ENCODE data around the gene CBR3.
"Not testable (repeated sequence)": the region's sequence is repeated elsewhere in the genome, so short reads cannot be mapped to it uniquely, and the experiment has no call there.

CBR3 gene

DNA sequence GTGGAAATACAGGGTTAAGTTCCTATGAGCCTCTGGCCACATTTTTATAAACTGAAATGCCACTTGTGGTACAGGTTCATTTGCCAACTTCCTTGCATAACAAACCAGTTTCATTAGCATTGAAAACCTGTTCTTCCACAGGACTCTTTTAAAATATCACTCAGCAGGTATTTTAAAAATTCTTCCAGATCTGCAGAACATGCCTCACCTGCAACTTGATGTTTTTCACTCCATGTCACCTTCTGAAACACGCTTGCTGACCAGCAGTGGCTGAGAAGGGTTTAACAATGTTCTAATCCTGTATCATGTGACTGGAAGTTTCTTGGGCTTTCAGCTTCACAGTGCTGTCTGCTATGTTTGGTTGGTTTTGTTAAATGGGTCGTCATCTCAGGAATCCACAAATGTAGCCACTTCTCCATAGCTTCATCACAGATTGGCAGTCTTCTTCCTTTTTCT, 17.6 kb upstream of the CBR3 start:
- ATAC-seq (no peak), DNase-seq (no peak)

DNA sequence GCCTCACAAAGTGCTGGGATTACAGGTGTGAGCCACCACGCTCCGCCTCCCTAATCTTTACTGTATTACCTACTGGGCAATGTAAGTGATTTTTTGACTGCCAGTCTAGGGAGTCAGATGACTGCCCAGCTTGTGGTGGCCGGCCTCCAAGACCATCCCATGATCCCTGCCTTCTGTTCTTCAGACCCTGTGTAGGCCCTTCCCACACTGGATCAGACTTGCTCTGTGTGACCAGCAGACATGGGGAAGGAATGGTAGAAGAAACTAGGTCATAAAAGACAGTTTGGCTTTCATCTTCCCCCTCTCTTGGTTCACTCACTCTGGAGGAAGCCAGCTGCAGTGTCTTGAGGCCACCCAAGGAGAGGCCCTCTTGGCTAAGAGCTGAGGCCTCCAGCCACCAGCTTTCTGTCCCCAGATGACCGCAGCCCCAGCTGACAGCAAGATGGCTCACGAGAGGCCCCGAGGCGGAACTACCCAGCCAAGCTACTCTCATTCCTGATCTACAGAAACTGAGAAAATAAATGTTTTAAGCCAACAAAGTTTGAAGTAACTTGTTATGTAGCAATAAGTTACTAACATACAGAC, 14.5 kb upstream of the CBR3 start:
- DNase-seq = no peak
- no peak for ATAC-seq

DNA sequence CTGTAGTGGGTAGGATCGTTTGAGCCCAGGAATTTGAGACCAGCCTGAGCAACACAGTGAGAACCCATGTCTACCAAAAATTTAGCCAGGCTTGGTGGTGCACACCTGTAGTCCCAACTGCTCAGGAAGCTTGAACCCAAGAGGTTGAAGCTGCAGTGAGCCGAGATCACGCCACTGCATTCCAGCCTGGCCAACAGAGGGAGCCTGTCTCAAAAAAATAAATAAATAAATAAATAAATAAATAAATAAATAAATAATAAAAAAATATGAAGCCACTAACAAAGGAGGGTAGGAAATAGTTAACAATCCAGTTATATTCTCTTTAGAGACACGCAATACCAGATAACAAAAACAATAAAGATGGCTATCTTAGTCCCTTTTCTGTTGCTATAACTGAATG, 11.9 kb upstream of the CBR3 start:
- no peak for ATAC-seq
- DNase-seq = no peak

DNA sequence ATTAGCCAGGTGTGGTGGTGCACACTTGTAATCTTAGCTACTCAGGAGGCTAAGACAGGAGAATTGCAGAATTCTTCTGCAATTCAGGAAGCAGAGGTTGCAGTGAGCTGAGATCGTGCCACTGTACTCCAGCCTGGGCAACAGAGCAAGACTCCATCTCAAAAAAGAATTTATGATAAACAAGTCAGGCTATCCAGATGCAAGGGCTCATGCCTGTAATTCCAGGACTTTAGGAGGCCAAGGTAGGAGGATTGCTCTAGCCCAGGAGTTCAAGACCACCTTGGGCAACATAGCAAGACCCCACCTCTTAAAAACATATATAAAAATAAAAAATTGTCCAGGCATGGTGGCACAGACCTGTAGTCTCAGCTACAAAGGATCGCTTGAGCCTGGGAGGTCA, 10.5 kb upstream of the CBR3 start:
- DNase-seq (no peak), ATAC-seq (no peak)

DNA sequence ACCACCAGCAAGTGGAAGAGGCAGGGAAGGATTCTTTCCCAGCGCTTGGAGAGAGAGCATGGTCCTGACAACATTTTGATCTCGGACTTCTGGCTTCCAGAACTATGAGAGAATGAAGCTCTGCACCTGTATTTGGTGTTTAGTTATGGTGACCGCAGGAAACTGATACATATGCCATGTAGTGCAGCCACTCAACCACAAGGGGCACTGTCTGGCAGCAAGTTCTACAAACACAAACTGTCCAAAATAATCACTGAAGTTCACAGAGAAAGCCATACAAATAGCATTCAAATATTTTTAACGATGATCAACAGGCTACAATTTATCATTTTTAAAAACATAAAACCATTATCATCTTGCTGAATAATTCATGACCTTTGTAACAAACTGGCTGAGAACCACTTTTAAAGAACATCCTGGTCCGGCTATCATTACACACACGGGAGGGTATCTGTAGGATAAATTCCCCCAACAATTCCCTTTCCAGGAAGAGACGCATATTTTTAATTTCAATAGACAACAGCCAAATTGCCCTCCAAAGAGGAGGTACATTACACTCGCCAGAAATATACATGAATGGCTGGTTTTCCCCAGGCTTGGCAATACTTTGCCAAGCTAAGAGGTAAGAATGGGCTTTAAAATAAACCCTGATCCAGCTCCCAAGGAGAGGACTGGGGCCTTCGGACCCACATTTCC, 9.2 kb upstream of the CBR3 start:
- DNase-seq (peak; percentile 64), ATAC-seq (no peak)

DNA sequence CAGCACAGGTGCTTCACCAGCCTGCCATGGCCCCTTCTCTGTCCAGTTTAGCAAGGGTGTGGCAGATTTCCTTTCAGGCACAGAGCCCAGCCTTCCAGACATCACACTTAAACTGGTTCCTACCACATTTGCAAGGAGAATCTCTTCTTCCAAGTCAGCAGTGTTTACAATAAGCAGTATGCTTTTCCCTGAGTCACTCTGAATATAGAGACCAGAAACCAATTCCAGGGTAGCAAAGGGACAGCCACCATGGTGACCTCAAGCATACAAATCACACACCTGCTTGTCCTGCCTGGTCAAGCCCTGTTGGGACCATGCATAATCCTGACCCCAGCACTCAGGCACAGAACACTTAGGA, 8.7 kb upstream of the CBR3 start:
- DNase-seq = no peak
- ATAC-seq = no peak

DNA sequence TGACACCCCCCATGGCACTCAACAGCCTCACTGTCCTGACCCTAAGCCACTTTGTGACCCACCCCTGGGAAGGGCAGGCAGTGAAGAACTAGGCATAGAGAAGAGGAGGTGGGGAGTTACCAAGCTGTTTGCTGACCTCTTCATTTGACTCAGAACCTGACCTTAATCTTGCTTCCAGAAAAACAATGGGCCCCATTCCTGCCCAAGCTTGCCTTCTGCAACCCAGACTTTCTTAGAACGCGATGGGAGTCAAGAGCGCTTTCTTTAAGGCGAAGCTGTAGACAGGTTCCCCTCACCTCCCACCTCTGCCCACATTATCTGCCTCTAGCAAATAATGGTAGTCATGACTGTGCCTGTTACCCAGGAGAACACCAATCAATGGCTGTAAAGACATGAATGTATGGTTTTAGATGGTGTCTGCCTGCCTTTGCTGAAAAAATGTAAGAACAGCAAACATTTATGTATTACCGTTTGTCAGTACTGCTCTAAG, 8.2 kb upstream of the CBR3 start:
- ATAC-seq = no peak
- DNase-seq = no peak

DNA sequence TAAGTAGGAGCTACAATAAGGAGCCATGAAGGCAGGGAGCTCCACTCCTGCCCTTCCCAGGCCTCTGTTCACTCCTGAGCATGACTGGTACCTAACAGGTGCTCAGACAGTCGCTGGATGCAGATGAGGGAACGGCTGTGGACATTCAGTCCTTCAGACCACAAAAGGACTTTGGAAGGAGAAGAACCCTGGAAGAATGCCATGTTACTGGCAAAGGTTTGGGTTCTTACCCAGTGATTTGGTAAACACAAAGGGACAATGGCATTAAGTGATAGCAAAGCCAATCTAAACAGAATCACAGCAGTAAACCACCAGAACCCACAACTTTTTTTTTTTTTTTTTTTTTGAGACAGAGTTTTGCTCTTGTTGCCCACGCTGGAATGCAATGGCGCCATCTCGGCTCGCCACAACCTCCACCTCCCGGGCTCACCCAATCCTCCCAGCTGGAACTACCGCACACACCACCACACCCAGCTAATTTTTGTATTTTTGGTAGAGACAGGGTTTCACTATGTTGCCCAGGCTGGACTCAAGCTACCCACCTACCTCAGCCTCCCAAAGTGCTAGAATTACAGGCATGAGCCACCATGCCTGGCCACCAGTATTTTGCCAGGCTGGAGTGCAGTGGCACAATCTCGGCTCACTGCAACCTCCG, 7.5 kb upstream of the CBR3 start:
- ATAC-seq = no peak
- DNase-seq = no peak

DNA sequence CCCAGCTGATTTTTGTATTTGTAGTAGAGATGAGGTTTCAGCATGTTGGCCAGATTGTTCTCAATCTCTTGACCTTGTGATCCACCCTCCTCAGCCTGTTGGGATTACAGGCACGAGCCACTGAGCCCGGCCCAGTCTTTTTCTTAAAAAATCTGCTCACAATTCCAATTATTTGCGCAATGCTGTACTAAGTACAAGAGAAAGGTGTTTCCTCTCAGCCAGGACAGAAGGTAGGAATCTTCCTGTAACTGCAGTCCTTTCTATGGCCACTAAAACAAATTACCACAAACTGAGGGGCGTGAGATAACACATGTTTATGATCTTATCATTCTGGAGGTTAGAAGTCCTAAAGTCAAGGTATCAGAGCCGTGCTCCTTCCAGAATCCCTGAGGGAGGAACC, 6.9 kb upstream of the CBR3 start:
- ATAC-seq (no peak), DNase-seq (no peak)

DNA sequence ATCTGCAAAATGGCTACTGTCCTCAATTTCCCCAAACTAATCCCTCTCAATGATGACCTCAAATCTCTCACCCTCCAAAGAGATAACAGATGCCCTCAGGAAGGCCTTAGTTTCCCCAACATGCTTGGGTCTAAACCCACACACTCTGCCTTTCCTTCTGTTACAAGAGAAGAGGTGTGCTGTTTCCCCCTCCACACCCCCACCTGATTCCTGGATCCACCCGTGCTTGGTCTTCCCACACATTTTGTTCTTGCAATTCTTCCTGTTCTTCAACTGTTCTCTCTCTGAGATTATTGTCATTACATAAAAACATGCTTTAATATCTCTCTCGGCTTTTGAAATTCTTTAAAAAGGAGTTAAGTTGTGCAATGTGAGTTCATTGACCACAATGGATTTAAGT, 5.7 kb upstream of the CBR3 start:
- ATAC-seq (no peak), DNase-seq (no peak)

DNA sequence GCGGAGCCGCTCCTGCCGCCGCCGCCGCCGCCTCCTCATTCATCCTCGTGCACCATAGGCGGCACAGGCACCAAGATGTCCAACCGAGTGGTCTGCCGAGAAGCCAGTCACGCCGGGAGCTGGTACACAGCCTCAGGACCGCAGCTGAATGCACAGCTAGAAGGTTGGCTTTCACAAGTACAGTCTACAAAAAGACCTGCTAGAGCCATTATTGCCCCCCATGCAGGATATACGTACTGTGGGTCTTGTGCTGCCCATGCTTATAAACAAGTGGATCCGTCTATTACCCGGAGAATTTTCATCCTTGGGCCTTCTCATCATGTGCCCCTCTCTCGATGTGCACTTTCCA, 4.5 kb upstream of the CBR3 start:
- not testable (repeated sequence) for ATAC-seq, DNase-seq

DNA sequence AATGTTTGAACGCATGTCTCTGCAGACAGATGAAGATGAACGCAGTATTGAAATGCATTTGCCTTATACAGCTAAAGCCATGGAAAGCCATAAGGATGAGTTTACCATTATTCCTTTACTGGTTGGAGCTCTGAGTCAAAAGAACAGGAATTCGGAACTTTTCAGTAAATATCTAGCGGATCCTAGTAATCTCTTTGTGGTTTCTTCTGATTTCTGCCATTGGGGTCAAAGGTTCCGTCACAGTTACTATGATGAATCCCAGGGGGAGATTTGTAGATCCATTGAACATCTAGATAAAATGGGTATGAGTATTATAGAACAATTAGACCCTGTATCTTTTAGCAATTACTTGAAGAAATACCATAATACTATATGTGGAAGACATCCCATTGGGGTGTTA, 4.0 kb upstream of the CBR3 start:
- ATAC-seq, DNase-seq: not testable (repeated sequence)

DNA sequence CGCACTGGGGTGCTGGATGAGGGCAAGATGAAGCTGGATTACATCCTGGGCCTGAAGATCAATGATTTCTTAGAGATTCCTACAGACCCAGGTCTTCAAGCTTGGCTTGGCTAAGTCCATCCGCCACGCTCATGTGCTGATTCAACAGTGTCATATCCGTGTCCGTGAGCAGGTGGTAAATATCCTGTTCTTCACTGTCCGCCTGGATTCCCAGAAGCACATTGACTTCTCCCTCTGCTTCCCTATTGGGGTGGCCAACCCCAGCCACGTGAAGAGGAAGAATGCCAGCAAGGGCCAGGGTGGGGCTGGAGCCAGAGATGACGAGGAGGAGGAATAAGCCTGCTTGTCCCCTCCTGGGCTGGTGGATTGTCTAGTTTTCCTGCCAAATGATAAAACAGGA, 2.2 kb upstream of the CBR3 start:
- DNase-seq (no peak), ATAC-seq (no peak)

DNA sequence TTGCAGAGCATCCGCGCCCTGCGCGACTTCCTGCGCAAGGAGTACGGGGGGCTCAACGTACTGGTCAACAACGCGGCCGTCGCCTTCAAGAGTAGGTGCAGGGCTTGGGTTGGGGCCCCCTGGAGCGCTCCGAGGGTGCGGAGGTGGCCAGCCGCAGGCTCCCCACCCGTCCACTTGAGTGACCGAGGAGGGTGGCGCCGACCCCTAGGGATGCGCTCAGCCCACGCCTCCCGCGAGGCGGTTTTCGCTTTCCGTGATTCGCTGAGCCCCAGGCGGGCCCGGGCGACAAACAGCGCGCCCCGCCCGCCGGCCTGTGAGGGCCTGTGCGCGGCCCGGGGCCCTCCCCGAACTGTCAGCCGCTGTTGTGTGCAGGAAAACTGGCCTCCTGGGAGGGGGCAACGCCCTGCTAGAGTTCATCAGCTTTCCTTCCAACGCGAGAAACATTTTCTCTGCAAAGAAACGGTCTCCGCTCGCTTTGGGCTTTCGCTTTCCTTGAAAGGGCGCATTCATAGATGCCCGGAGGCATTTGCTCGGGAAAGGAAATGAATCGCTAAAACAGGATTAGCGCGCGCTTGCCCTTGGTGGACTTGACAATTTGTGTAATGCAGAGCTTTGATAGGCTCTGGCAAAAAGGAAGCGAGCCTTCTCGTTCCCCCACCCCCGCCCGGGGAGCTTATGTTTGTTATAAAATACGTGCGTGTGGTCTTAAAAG, 668 bp downstream of the CBR3 start:
- peak; percentile 84 for ATAC-seq
- peak; percentile 65 for DNase-seq

DNA sequence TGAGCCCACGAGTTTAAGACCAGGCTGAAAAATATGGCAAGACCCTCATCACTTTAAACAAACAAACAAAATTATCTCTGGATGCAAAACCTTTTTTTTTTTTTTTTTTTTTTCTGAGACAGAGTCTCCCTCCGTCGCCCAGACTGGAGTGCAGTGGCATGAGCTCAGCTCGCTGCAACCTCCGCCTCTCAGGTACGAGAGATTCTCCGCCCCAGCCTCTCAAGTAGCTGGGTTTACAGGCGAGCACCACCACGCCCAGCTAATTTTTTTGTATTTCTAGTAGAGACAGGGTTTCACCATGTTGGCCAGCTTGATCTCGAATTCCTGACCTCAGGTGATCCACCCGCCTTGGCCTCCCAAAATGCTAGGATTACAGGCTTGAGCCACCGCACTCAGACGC, 4.9 kb downstream of the CBR3 start:
- not testable (repeated sequence) for DNase-seq, ATAC-seq

DNA sequence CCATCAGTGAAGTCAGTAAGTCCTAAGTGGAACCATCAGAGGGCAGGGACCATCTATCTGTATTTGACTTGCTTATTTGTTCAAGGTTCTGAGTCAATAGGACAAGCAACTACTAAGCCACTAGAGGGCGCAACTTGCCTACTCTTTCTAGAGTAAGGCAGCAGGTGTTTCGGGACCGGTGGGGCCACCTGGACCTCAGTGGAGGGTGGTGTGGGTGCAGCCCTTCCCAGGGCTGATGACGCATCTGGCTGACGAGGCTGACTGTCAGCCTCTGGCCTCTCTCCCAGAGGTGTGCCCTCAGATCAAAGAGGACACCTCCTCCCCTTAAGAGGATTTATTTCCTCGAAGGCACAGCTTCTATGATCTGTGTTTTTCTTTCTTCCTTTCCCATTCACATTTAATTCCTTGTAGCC, 6.6 kb downstream of the CBR3 start:
- ATAC-seq = peak; percentile 99
- DNase-seq = peak; percentile 85

DNA sequence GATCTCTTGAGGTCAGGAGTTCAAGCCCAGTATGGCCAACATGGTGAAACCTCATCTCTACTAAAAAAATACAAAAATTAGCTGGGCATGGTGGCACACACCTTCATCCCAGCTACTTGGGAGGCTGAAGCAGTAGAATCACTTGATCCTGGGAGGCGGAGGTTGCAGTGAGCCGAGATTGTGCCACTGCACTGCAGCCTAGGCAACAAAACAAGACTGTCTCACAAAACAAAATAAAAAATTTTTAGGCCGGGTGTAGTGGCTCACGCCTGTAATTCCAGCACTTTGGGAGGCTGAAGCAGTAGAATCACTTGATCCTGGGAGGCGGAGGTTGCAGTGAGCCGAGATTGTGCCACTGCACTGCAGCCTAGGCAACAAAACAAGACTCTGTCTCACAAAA, 9.4 kb downstream of the CBR3 start:
- not testable (repeated sequence) for DNase-seq, ATAC-seq

DNA sequence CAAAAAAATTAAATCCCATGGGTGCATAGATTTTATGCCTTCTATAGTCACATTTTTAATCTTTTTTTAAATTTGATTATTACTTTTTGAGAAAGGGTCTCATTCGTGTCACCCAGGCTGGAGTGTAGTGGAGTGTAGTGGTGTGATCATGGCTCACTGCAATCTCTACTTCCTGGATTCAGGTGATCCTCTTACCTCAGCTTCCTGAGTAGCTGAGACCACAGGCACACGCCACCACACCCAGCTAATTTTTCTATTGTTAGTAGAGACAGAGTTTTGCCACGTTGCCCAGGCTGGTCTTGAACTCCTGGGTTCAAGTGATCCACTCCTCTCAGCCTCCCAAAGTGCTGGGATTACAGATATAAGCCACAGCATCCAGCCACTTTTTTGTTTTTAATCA, 10.4 kb downstream of the CBR3 start:
- ATAC-seq (no peak), DNase-seq (no peak)

DNA sequence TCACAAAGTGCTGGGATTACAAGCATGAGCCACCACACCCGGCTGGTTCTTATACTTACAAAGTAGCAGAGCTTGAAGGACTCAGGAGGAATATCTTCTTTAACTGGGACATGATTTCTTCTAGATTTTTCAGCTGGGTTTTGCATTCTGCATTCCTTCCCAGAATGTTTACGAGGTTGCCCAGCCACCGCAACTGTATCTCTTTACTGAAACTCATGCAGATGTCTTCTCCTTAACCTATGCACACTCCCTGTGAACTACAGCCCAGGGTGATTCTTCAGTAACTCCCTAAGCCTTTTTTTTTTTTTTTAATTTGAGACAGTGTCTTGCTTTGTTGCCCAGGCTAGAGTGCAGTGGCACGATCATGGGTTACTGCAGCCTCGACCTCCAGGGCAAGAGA, 13.0 kb downstream of the CBR3 start:
- DNase-seq = no peak
- ATAC-seq = no peak

DNA sequence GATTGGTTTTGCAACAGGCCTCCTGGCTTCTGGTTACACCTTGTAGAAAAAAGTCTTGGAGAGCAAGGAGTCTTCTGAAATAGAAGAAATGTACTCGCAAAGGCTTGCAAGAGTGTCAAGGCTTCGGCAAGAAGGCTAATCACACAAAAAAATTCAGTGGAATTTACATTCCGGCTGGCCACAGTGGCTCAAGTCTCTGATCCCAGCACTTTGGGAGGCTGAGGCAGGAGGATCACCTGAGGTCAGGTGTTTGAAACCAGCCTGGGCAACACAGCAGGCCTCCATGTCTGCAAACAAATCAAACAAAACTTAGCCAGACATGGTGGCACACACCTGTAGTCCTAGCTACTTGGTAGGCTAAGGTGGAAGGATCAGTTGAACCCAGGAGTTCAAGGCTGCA, 14.0 kb downstream of the CBR3 start:
- no peak for ATAC-seq
- DNase-seq = no peak

DNA sequence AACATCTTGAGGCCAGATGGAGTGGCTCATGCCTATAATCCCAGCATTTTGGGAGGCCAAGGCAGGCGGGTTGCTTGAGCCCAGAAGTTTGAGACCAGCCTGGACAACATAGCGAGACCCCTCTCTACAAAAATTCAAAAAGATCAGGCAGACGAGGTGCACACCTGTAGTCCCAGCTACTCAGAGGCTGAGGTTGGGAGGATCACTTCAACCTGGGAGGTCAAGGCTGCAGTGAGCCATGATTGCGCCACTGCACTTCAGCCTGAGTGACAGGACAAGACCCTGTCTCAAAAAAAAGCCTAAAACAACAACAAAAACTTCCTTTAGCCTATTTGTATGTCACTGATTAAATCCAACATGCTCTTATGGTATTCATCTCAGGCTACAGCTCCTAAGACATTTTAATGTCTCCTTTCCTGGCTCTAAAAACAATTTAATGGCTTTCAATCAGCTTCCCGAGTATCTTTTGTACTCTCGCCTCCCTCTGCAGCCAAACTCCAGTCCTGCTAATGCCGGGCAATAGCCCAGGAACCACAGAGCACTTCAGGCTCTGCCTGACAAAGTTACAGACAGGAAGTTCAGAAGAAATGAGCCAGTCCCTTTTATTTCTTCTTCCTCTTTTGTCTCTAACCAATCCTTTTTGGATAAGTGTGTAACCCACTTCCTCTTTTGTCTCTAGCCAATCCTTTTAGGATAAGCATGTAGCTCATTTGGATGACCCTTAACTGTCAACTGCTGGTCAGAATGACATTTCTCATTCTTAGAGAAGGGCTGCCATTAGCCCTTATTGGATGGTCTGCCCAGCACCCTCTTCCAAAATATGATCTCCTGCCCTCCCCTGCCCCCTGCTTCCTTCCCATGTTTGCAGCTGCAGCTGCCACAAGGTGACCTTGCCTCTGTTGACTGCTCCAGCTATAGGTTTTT, 15.2 kb downstream of the CBR3 start:
- DNase-seq = no peak
- ATAC-seq = peak; percentile 28
